T-helper 9 cell (primary cell): ENCODE measurements around the gene TMEM266.

Source experiments
- DNase-seq: peaks from one replicate; pipeline ENCODE4 v3.0.0-alpha.2; 2020

TMEM266 gene

DNA sequence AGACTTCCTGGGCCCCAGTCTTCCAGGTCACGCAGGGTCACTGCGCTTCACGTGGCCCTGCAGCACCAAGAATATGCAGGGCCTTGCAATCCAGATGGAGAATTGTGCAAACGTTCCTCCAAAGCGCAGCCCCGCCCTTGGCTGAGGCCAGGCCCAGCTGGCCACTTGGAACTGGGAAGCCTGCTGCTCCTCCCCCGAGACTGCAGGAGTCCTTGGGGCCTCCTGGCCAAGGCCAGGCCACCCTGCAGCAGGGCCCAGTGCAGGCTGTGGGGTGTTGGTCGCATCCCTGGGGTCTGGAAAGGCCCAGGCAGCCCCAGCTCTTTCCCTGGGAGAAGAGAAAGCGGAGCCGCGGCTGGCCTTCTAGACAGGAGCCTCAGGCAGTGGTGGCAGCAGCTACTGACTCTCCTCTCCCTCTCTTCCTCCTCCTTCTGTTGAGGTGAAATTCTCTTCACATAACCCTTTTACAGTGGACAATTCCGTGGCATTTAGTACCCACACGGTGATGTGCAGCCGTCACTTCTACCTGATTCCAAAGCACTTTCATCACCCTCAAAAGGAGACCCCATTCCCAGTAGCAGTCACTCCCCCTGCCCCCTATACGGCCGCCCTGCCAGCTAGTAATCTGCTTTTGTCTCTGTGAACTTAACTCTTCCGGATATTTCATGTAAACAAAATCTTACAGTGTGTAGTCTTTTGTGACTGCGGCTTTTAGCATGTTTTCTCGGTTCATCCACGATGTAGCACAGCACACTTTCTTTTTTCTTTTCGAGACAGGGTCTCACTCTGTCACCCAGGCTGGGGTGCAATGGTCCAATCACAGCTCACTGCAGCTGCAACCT lies 103.9 kb downstream of the TMEM266 start:
- DNase-seq: no peak

DNA sequence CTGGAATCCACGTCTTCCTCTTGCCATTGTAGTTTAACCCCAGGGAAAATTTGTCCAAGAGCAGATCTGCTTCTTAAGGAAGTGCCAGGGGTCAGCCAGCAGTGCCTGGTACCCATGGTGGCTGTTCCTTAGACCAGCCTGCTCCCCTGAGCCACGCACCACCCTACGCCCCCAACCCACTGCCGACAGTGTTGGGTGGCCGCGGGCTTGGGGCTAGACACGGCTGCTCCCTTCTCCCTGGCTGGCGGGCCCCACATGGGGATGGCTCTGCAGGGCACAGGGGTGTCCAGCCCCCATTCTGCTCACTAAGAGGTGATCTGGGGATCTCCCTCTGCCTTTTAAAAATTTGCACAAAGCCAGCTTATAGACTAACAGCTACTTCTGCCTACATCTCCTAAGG lies 104.8 kb downstream of the TMEM266 start:
- no peak for DNase-seq

DNA sequence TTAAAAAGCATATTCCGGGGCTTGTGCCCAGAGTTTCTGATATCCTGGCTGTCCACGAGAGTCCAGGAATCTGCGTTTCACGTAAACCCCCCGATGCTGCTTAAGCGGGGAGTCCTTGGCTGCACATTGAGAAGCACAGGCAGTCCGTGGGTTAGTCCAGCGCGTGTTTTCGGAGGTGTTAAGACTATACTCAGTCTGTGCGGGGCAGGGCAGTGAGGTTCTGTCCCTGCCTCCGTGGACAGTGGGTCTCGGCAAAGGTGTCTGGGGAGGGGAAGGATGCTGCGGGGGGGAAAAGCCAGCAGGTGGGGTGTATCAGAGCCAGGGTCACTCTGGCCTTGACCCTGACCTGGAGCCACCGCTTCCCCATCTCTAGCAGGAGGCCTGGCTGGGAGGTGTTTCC lies 106.2 kb downstream of the TMEM266 start:
- no peak for DNase-seq

DNA sequence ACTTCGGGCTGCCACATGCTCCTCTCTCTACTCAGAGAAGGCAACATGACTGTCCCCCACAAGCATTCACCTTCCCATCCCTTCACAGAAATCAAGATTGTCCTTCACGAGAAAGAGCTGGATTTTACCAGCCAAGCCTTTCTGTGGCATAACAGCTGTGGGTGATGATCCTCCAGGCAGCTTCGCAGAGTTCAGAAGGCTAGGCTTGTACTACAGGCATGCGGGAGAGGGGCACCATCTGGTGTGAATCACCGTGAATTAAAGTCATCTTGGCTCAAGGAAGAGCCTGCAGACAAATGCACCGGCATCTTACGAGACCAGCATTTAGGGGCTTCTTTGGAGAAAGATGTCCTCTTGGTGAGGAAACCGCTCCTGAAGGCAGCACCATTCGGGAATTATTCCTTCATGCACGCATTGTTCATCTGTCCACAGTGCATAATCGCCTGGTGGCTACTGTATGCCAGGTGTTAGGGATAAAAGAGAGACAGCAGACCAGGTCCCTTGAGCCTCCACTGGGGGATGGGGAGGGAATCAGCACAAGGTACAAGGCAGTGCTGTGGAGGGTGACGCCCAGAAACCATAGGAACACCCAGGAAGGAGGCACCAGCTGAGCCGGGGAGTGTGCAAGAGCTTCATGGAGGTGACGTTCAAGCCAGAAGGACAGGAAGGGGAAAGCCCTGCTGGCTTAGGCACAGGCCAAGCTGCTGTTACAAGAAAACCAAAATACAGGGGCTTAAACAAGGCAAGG lies 108.6 kb downstream of the TMEM266 start:
- no peak for DNase-seq

DNA sequence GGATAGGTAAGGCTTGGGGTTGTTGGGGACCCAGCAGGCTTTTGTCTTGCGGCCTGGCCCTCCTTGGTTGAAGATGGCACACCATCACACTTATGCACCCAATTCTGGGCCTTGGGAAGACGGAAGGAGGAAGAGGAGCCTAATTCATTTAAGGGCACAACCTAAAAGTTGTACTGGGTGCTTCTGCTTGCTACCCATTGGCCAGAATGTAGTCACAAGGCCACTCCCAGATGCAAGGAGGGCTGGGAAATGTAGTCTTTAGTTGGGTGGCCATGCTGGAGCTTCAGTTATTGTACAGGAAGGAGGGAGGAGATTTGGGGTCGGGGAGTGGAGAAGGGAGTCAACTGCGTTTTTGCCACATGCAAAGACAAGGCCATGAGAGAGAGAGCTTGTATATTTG lies 109.2 kb downstream of the TMEM266 start:
- no peak for DNase-seq

DNA sequence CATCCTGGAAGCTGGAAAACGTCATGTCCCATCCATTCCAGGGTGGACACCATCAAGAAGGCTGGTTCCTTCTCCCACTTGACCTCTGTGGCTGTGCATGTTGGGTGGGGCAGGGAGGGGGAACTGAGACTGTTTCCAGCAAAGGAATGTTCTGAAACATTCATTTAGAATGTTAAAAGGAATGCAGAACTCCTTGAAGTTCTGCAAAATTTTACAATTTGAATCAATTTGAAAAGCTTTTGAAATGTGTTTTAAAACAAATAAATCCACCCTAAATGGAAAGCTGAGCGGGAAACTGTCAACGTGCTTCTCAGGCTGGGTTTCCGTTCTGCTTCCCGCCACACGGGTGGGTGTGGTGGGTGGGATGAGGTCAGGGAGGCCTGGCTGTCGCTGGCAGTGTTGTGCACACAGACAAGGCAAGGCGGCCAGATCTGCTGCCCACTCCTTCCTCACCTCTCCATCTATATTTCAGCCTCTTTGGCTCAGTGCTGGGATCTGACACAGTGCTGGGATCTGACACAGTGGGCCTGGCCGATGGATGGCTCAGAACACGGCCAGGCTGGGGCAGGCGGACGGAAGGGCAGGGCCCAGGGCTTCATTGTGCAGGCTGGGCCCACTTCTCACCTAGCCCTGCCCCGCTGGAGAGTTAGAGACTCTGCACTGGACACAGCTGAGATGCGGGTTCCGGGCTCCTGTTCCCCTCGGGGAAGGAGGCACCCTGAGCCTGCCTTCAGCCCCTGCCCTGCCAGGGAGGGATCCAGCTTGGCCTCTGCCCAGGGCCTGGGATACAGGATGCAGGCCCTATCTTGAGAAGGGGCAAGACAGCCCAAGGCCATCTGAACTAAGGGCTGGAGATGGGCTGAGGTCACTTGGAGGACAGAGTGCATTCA lies 110.4 kb downstream of the TMEM266 start:
- DNase-seq: no peak

DNA sequence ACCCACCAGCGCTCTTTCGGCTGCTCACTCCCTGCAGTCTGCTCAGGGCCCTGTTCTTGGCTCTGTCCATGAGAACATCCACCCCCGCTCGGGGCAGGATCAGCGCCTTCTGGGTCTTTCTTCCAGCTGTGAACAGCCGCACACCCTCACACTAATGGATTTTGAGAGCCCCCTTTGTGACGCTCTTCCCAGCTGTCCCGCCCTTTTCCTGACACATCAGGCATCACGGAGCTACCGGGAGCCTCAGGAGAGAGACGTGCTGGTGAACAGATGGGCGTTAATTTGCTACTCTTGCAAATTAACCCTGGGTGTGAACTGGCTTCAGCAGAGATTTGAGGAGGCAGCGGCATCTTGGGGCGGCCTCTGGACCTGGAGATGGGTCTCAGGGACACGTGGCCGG lies 113.0 kb downstream of the TMEM266 start:
- DNase-seq: no peak

DNA sequence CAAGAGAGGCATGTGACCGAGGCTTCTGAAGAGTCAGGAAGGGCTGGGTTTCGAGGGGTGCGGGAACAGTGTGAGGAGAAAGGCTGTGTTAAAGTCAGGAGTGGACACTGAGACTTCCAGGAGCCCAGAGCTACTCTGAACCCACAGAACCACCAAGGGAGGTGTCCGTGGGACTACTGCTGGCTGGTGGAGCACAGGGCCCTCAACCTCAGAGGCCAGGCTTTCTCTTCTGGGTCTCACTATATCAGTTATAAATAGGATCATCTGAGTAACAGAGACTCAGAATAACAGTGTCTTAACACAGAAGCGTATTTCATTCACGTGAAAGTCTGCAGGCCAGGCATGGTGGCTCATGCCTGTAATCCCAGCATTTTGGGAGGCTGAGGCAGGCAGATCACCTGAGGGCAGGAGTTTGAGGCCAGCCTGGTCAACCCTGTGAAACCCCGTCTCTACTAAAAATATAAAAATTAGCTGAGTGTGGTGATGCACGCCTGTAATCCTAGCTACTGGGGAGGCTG lies 113.6 kb downstream of the TMEM266 start:
- no peak for DNase-seq

DNA sequence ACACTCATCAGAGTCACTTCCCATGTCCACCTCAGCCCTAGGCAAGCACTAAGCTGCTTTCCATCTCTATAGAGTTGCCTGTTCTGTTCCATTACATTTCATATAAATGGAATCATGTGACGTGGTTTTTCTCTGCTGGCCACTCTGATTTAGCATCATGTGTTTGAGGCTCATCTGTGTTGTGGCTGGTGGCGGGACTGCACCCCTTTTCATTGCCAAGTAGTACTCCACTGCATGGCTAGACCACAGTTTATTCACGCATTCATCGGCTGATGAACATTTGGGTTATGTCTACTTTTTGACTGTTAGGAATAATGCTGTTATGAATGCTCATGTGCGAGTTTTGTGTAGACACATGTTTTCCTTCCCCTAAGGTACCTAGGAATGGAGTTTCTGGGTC lies 114.9 kb downstream of the TMEM266 start:
- no peak for DNase-seq

DNA sequence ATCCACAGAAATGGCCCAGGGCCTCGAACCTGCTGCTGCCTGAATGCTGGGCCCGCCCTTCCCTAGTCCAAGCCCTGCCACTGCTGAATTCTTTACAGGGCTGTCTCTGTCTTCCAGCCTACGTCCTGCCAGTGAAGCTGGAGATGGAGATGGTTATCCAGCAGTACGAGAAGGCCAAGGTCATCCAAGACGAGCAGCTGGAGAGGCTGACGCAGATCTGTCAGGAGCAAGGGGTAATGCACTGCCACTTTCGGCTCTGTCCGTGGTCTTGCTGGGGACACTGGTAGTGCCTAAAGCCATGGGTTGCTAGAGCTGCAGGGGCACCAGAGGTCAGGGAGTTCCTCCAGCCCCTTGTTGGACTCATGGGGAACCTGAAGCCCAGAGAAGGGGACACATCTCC lies 115.7 kb downstream of the TMEM266 start:
- no peak for DNase-seq

DNA sequence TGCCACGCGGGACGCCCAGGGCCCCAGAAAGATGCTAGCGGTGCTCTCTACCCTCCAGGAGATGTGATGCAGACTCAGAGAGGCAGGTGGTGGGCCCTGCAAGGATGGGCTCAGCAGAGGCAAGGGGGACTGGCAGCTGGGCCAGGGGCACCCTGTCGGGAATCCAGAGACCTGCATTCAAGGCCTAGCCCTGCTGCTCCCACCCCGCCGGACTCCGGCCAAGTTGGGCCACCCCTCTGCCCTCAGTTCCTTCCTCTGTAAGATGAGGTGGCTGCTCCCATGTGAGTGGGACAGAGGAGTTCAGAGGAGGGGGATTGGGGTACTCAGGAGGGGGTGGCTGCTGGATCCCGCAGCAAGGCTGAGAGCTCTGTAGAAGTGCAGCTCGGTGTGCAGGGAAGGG lies 116.3 kb downstream of the TMEM266 start:
- no peak for DNase-seq

DNA sequence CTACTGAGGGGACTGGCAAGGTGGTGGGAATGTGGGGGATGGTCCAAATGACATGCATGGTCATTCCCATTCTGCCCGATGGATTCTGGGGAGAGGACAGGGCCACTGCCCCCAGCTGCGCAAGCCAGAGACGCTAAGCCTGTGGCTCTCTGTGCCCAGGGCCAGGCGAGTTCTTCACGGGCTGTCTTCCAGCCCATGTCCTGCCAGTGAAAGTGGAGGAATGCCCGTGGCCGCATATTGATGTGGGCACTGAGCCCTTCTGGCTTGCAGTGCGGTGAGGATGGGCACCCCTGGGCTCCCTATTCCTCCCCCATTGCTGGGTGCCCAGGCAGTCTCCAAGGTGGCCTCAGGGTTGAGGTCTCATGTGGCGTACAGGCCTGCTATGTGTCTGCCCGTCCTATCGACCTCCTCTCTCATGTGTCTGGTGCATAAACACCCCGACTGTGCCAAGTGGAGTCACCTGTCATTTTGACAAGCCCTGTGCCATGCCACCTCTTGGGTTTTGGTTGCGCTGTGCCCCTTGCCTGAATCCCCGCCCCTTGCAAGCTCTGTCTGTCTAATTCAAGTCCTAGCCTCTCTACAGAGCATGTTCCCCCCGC lies 116.8 kb downstream of the TMEM266 start:
- DNase-seq: no peak

DNA sequence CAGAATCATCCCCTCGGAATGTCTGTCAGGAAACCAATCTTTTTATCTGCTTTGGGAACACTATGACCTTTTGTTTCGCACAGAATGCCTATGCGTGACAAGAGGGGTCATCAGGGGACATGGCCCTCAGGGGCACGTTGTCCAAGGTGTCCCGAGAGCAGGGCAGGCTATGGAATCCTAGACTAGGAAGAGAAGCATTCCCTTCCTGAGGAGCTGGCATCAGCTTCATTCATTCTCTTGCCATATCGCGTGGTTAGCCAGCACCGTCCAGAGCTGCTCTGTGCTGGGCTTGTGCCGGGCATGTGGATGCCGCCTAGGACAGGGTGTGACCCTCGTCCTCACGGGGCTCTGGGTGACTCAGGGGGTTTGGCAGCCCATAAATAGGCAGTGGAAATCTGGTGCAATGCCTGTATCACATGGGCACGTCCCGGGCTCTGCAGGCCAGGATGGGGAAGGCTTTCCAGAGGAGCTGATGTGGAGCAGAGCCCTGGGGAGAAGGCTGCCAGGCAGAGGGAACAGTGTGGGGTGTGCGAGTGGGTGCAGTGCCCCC lies 117.8 kb downstream of the TMEM266 start:
- DNase-seq: no peak

DNA sequence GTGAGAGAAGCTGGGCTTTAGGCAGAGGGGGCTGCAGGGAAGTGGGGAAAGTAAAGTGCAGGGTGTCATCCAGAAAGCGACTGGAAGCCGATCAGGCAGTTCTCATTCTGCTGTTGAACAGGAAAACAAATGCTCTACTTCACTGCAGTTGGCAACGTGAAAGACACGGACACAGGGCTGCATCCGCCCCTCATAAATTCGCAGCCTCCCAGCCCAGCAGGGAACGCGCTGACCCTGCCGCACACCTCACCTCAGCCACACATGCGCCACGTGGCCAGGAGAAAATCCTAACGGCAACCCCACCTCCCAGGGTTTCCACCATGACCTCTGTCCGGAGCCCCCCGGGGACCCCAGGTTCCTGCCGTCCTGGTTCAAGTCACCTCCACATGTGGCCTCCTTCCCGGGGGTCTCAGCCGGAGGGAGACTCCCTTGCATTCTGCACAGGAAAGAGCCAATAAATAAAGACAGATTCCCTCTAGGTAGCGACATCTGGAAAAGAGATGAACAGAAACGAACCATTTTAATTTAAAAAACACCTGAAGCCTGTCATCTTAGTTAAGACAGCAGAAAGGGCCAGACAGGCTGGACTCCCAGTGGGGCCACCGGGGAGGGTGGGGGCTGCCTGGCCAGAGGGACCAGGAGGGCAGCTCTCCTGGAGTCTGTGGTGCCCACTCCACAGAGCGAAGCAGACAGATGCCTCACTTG lies 118.7 kb downstream of the TMEM266 start:
- no peak for DNase-seq

DNA sequence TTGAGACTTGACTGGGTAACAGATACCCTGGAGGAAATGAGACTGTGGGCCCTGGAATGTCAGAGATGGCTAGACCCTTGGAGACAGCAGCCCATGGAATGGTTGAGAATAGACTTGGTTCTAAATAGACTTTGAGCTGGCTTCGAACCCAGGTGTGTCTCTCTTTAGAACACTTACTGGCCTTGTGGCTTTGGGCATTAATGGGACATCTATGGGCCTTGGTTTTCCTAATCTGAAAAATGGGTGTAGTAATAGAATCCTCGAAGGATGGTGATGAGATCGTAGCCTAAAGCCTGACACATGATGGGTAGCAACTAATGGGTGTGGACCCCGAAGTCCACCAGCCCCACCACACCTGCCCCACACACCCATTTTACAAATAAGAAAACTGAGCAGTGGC lies 119.2 kb downstream of the TMEM266 start:
- no peak for DNase-seq

DNA sequence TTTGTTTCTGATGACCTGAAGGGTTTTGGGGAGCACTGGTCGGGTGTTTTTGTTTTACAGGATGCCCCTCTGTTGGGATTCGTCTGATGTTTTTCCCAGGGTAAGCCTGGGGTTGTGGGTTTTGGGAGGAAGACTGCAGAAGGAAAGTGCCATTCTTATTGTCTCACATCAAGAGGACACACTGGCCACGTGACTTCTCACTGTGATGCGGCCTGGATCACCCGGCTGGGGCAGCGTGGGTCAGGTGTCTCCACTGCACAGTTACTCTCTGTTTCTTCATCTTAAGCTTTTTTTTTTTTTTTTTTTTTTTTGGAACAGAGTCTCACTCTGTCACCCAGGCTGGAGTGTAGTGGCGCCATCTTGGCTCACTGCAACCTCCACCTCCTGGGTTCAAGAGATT lies 120.5 kb downstream of the TMEM266 start:
- DNase-seq: no peak

DNA sequence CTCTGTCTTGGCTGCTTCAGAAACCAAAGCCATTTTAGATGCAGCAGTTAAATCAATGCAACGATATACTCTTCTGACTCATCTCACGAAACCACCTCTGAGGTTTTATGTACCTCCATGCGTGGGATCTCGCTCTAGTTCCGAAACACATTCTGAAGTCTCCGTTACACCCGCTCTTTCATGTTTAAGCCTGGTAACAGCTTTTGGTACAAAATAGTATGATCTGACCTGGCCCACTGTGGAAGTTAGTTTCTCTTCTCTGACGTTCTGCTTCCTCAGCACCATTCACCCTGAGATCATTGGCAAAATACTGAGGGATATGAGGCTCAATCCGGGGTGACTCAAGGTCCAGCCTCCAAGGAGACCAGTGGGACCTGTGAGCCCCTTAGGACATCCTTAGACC lies 121.9 kb downstream of the TMEM266 start:
- no peak for DNase-seq

DNA sequence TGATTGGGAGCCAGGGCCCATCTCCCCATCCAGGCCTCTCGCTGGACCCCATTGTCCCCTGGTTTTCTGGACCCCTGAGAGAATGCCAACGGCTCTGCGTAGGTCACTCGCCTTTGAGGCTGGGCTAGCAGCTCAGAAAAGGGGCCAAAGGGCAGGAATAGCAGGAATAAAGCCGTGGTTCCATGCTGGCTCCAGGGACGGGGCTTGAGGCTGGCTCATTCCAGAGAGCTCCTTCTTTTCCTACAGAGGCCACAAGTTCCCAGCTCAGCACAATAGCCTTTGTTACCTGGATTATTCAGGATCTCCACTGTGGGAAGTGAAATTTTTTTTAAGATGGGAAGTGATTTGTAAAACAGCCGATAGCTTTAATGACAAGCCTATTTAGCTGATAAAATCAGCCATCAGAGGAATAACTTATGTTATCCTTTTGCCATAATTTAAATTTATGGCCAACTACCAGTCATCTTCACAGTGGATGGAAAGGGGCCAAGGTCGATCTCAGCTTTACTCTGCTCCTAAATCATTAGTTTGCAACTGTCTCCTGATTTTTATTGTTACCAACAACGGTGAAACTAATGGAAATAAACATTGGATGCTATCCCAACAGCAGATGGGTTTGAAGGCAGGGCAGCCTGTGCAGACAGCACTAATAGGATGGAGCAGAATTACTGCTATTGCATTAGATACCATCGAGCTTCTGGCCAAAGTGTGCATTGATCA lies 124.3 kb downstream of the TMEM266 start:
- no peak for DNase-seq

DNA sequence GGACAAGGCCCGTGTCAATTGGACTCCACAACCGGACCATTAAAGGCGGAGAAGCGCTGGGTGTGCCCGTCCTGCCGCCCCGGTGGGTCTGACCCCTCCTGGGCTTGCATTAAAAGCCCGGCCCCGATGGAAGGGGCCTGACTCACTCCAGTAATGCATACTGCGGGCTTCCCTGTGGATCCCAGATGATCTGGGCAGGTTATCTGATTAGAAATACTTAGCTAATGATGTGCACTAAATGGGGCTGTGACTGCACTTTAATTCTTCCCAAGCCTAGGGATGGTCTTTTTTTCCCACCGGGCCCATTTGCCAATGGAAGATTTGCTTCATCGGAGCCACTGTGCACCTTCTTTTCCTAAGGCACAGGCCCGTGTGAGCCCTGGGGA lies 124.9 kb downstream of the TMEM266 start:
- no peak for DNase-seq

DNA sequence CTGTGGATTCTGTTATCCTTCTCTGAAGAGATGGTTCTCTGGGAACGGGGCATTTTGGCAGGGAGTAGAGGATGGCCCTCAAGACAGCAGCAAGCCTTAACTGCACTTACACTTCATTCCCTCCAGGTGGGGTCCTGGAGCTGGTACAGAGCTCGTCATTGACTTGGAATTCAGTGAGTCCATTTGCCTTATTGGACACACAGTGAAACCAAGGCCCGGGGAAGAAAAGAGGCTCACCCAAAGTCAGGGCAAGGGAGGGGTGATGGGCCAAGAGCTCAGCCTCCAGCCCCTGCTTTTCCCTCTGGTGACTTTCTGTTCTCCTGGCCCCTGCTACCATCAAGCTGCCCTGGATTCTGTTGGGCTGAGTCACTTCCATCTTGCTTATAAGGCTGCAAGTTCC lies 125.9 kb downstream of the TMEM266 start:
- DNase-seq: no peak

DNA sequence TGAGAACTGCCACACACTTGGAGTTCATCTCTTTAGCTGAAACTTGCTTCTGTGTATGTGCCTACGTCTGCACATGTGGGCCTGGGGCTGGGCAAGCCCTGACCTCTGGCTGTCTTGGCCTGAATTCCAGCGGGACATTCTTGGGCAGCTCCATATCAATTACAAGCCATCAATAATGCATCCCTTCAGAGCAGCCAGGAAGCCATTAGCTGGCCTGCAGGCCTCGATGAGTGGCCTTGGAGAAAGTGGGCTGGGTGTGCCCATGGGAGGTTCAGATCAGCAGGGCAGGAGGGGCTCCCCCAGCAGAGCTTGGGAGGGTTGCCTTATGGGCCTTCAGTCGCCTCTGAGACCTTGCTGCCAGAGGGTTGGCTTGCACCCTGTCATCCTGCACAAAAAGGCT lies 127.4 kb downstream of the TMEM266 start:
- DNase-seq: no peak
